Measurements from ENCODE around the gene ULBP2. TPM values are rescaled to one million over a fixed set of nuclear protein-coding genes. Genes with fewer than 3 reads are reported as not detected.

The ULBP2 gene
- total and polyA plus RNA-seq, 2 of the 8 experiments (the other 6 are each of a cell fraction or from before 2014, with no cell fraction given): 0.05 TPM; not detected in 1

DNA sequence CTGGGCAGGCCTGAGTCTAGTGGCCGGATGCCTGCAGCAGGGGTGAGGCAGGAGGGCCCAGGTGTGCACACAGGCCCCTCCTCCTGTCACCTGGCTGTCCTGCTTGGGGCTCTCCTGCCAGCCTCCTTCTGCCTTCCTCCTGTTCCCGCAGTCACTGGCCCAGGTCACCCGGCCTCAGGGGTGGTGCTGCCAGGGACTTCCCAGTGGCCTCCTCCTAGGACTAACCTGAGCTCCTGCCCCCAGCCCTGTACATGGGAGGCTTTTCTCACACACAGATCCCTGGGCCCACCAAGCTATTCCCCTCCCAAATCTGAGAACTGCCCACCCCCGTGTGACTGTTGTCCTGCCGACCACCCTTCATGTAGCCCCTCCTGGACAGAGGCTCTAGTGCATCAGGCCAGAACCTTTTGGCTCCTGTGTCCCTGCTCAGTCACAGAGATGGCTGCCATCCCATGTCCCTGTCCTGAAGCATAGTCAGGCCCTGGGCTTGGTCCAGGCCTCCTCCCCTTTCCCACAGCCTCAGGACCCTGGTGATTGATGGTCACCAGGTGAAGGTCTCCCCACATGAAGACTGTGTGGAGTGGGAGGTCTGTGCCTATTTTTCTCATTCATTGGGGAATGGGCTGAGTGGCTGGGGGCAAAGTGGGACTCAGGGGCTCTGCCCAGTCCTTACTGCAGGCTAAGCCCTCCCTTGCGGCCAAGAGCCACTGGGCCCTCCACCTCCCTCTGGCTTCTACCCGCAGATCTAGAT, 20.8 kb downstream of the ULBP2 start:
- Histone ChIP-seq H2AFZ (ENCODE audit: low read length) (peak overlapping the region; percentile 45; the same call in 1 of the 2 replicates), H3K79me2 (ENCODE audit: control insufficient read depth in 1 of 2, insufficient read depth in 2 of 2, low read length in 2 of 2) (no peaks in the 10 kb centered on the region), H3K56ac (replicated peaks; ENCODE audit: insufficient read length, low read depth, low read length) (no peak overlapping the region), H3K27ac (ENCODE audit: low read depth, low read length) (no peak overlapping the region), H3K27me3 (replicated peaks in 1 of 4; ENCODE audit: control insufficient read depth in 3 of 4, extremely low read depth in 1 of 4, insufficient read depth in 3 of 4, low read length in 3 of 4) (peaks cover 41 to 81% (median 68%) of the 10 kb centered on the region in 4 experiments), H2BK12ac (ENCODE audit: low read depth, low read length) (peak overlapping the region; percentile 68), H2AK5ac (ENCODE audit: low read depth, low read length) (no peak overlapping the region), H2BK120ac (replicated peaks; ENCODE audit: low read depth, low read length) (no peak overlapping the region), H3K79me1 (ENCODE audit: low read depth, low read length) (no peaks in the 10 kb centered on the region), H3K4me2 (ENCODE audit: insufficient read depth in 1 of 2, low read depth in 2 of 2, low read length in 2 of 2) (peak overlapping the region; percentile 89 to 96), H3K23ac (ENCODE audit: insufficient read length) (no peak overlapping the region), H3K14ac (ENCODE audit: insufficient read length) (no peak overlapping the region), H4K8ac (ENCODE audit: extremely low read depth, insufficient read depth, low read length) (peak overlapping the region; percentile 4; the same call in 1 of the 2 replicates), H3K4ac (replicated peaks; ENCODE audit: insufficient read length, low read depth, low read length) (no peak overlapping the region), H3K9me3 (ENCODE audit: insufficient read depth in 2 of 2, low read depth in 1 of 2, low read length in 1 of 2) (no peaks in the 10 kb centered on the region), H2BK5ac (ENCODE audit: low read depth, low read length) (no peak overlapping the region; the same call in 1 of the 2 replicates), H3K23me2 (ENCODE audit: low read depth, low read length) (peaks cover 9% of the 10 kb centered on the region; the same call in 1 of the 2 replicates), H2BK15ac (ENCODE audit: low read length) (peak overlapping the region; percentile 48; the same call in 1 of the 2 replicates), H3K4me3 (ENCODE audit: extremely low read depth in 1 of 4, insufficient read depth in 2 of 4, low read depth in 3 of 4, low read length in 4 of 4) (peak overlapping the region in 3 of 4 experiments; percentile 53 to 75 (median 53); a peak in 5 of 8 replicates), H3K36me3 (ENCODE audit: control insufficient read depth in 2 of 4, insufficient read depth in 4 of 4, low read length in 3 of 4) (no peaks in the 10 kb centered on the region), H3K4me1 (replicated peaks in 1 of 4; ENCODE audit: control insufficient read depth in 3 of 4, insufficient read depth in 4 of 4, low read length in 3 of 4) (peaks cover 0 to 20% (median 17%) of the 10 kb centered on the region in 4 experiments; a peak in 5 of 7 replicates), H4K5ac (ENCODE audit: insufficient read length, low read depth, low read length) (no peak overlapping the region), H4K20me1 (replicated peaks in 1 of 2; ENCODE audit: control insufficient read depth in 1 of 2, insufficient read depth in 2 of 2, low read length in 2 of 2) (peaks cover 7% of the 10 kb centered on the region in 2 experiments), H4K91ac (replicated peaks; ENCODE audit: insufficient read length, low read length) (peak overlapping the region; percentile 73), H2BK20ac (ENCODE audit: low read length) (no peak overlapping the region), H3K18ac (ENCODE audit: extremely low read depth, low read length) (peak overlapping the region; percentile 44; the same call in 1 of the 2 replicates), H3K9ac (replicated peaks in 1 of 4; ENCODE audit: extremely low read depth in 1 of 4, low read depth in 3 of 4, low read length in 3 of 4) (no peak overlapping the region)
- WGBS, 2 experiments (ENCODE audit: extremely low coverage in 1 of 2, insufficient coverage in 1 of 2, insufficient read length in 1 of 2, insufficient replicate concordance in 2 of 2, low coverage in 1 of 2, low lambda C conversion rate in 2 of 2, missing lambda C conversion rate in 1 of 2): 78% methylated on average over 7 of the region's 7 CpGs; no CpG with 5 or more reads in 1 of the 2 experiments
- FAIRE-seq (no peak), DNase-seq (ENCODE audit: low read depth in 1 of 2, low spot score in 2 of 2) (no peak)
- POLR2A ChIA-PET (ENCODE audit: partially characterized antibody): no interaction called here
- CTCF ChIA-PET (ENCODE audit: partially characterized antibody): interaction anchor here (1.2 to 2.0 kb wide), 6 partner anchors 24 to 54 kb away, joined by 3 to 11 read pairs (median 8); no protein-coding TSS in a partner anchor
- TF ChIP-seq CHD2 (IDR thresholded peaks at IDR 0.05; ENCODE audit: low read length) (no peak), POLR2AphosphoS5 (IDR thresholded peaks at IDR 0.05; ENCODE audit: low read depth, low read length) (no peak), TAF1 (IDR thresholded peaks at IDR 0.05; ENCODE audit: low read depth, low read length) (no peak), JUN (IDR thresholded peaks at IDR 0.05; ENCODE audit: low read depth, low read length) (no peak), PHF8 (conservative IDR thresholded peaks at IDR 0.05; ENCODE audit: low read depth, low read length) (no peak), KDM4A (IDR thresholded peaks at IDR 0.05; ENCODE audit: low read depth, low read length, severe bottlenecking) (no peak), TEAD4 (IDR thresholded peaks at IDR 0.05; ENCODE audit: low read depth, low read length) (no peak), SAP30 (IDR thresholded peaks at IDR 0.05; ENCODE audit: insufficient read depth, insufficient replicate concordance, low read length) (no peak), EGR1 (IDR thresholded peaks at IDR 0.05; ENCODE audit: borderline replicate concordance, low read depth, low read length) (no peak), HDAC2 (IDR thresholded peaks at IDR 0.05; ENCODE audit: borderline replicate concordance in 1 of 2, low read depth in 2 of 2, low read length in 2 of 2) (no peak)
- TF ChIP-seq, protein P1, sequence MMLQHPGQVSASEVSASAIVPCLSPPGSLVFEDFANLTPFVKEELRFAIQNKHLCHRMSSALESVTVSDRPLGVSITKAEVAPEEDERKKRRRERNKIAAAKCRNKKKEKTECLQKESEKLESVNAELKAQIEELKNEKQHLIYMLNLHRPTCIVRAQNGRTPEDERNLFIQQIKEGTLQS (IDR thresholded peaks at IDR 0.05; ENCODE audit: insufficient read depth, low read depth, low read length): no peak

All from H1 (cell line).